Smooth muscle cell of the brain vasculature (primary cell): ENCODE results near the gene MNT.
"Not testable (repeated sequence)": the region's sequence is repeated elsewhere in the genome, so short reads cannot be mapped to it uniquely, and the experiment has no call there.

Experiments used
- DNase-seq: peaks from one replicate; pipeline ENCODE4 v3.0.0-alpha.2; 2012; ENCODE audit warnings: low read depth, low spot score

Gene MNT

GRCh38 chr17:2400877-2401425 is at the start of gene MNT:
TSS of gene MNT (minus strand) at chr17:2401060. CDS start at chr17:2400712, 348 bp downstream.
- DNase-seq = peak; percentile 83

GRCh38 chr17:2450016-2450650 is 49.3 kb upstream of the MNT start:
- DNase-seq = no peak

GRCh38 chr17:2449486-2449885 is 48.6 kb upstream of the MNT start:
- DNase-seq = no peak

GRCh38 chr17:2447479-2447878 is 46.6 kb upstream of the MNT start:
- DNase-seq = not testable (repeated sequence)

- no peak for DNase-seq
Measured at GRCh38 chr17:2445638-2446037, 44.8 kb upstream of the MNT start.

GRCh38 chr17:2444382-2444781 is 43.5 kb upstream of the MNT start:
- DNase-seq = no peak

- no peak for DNase-seq
Measured at GRCh38 chr17:2442166-2442565, 41.3 kb upstream of the MNT start.

- DNase-seq = no peak
Measured at GRCh38 chr17:2440930-2441329, 40.1 kb upstream of the MNT start.

GRCh38 chr17:2439997-2440396 is 39.1 kb upstream of the MNT start:
- not testable (repeated sequence) for DNase-seq

- DNase-seq = peak; percentile 31
Measured at GRCh38 chr17:2438823-2439222, 38.0 kb upstream of the MNT start.

GRCh38 chr17:2436316-2436905 is 35.6 kb upstream of the MNT start:
- DNase-seq = no peak

GRCh38 chr17:2435862-2436261 is 35.0 kb upstream of the MNT start:
- no peak for DNase-seq

GRCh38 chr17:2435181-2435741 is 34.4 kb upstream of the MNT start:
- no peak for DNase-seq

- no peak for DNase-seq
Measured at GRCh38 chr17:2433696-2434095, 32.8 kb upstream of the MNT start.

- DNase-seq = no peak
Measured at GRCh38 chr17:2427910-2428309, 27.1 kb upstream of the MNT start.

- no peak for DNase-seq
Measured at GRCh38 chr17:2427215-2427614, 26.4 kb upstream of the MNT start.

- no peak for DNase-seq
Measured at GRCh38 chr17:2423271-2423670, 22.4 kb upstream of the MNT start.

GRCh38 chr17:2421315-2422147 is 20.7 kb upstream of the MNT start:
- no peak for DNase-seq

- DNase-seq = no peak
Measured at GRCh38 chr17:2420176-2420575, 19.3 kb upstream of the MNT start.

GRCh38 chr17:2419486-2419885 is 18.6 kb upstream of the MNT start:
- DNase-seq = no peak

GRCh38 chr17:2418572-2418971 is 17.7 kb upstream of the MNT start:
- no peak for DNase-seq
